Subcutaneous abdominal adipose tissue (tissue), 5 donors: ENCODE results near the gene AACS.
A peak's percentile ranks its signal among the peaks of the same experiment; 100 is the strongest.

Experiments
- H3K27ac ChIP-seq: one replicate; pipeline ENCODE4 v1.7.0; 2013; ENCODE audit warnings: low read depth, mild to moderate bottlenecking, inconsistent platforms, low read length, moderate library complexity
- H3K27me3 ChIP-seq, 5 donors: one replicate each; pipeline ENCODE4 v1.7.0; 2013; ENCODE audit warnings: low read length in 5 of 5, inconsistent platforms in 1 of 5; ENCODE audit not compliant: control insufficient read depth in 5 of 5, insufficient read depth in 4 of 5
- H3K36me3 ChIP-seq, 5 donors: one replicate each; pipeline ENCODE4 v1.7.0; 2013; ENCODE audit warnings: low read length in 5 of 5; ENCODE audit not compliant: control insufficient read depth in 5 of 5, insufficient read depth in 5 of 5
- H3K4me1 ChIP-seq, 5 donors: one replicate each; pipeline ENCODE4 v1.7.0; 2013; ENCODE audit warnings: low read length in 5 of 5, mild to moderate bottlenecking in 3 of 5, moderate library complexity in 1 of 5; ENCODE audit not compliant: control insufficient read depth in 5 of 5, insufficient read depth in 5 of 5
- H3K4me3 ChIP-seq, 5 donors: one replicate each; pipeline ENCODE4 v1.7.0; 2013; ENCODE audit warnings: low read length in 5 of 5, low read depth in 1 of 5
- H3K9ac ChIP-seq, 5 donors: one replicate each; pipeline ENCODE4 v1.7.0; 2013; ENCODE audit warnings: low read length in 5 of 5, mild to moderate bottlenecking in 4 of 5, moderate library complexity in 3 of 5
- H3K9me3 ChIP-seq, 5 donors: one replicate each; pipeline ENCODE4 v1.7.0; 2013; ENCODE audit warnings: low read length in 5 of 5; ENCODE audit not compliant: control insufficient read depth in 5 of 5
- donor health status: healthy.
- donor health status: healthy.
- donor health status: healthy.
- donor health status: healthy.
- donor health status: healthy.

Gene AACS, protein sequence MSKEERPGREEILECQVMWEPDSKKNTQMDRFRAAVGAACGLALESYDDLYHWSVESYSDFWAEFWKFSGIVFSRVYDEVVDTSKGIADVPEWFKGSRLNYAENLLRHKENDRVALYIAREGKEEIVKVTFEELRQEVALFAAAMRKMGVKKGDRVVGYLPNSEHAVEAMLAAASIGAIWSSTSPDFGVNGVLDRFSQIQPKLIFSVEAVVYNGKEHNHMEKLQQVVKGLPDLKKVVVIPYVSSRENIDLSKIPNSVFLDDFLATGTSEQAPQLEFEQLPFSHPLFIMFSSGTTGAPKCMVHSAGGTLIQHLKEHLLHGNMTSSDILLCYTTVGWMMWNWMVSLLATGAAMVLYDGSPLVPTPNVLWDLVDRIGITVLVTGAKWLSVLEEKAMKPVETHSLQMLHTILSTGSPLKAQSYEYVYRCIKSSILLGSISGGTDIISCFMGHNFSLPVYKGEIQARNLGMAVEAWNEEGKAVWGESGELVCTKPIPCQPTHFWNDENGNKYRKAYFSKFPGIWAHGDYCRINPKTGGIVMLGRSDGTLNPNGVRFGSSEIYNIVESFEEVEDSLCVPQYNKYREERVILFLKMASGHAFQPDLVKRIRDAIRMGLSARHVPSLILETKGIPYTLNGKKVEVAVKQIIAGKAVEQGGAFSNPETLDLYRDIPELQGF

DNA sequence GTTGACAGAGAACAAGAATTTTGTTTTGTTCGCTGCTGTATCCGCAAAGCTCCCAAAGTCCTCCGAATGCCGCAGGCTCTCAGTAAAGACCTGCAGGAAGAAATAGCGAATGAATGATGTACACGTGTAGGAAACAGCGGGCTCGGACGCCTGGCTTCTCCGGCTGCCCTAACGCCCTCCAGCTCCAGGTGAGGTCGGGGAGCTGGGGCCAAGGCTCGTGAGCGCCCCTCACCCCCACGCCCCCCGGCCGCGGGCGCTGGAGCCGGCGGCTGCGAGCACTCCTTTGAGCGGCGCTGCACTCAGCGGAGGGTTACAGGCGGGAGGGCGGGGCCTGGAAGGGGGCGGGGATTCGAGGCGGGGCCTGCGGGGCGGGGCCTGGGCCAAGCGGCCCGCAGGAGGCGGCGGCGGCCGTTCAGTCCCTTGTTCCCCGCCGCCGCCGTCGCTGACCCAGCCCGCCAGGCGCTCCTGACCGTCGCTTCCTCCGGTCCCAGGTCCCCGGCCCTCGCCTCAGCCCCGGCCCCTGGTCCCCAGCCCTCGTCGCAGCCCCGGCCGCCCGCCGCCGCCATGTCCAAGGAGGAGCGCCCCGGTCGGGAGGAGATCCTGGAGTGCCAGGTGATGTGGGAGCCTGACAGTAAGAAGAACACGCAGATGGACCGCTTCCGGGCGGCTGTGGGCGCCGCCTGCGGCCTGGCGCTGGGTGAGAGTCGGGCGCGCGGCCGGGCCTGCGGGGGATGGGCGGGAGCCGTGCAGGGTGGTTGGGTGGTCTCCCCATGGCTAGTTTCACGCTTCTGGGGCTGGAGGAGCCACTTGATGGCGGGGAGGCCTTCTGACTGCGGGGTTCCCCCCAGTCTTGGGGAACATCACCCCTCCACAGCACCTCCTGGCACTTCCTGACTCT is at the start of gene AACS:
AACS (plus strand) TSS at position 415 of the 898 bp plus-strand sequence; CDS start at position 565, 150 bp downstream.
- peak within 1 kb of the TSS; percentile 41 for H3K27ac ChIP-seq
- H3K27me3 ChIP-seq: no peaks in the 10 kb centered on the region
- H3K4me3 ChIP-seq: peak within 1 kb of the TSS; percentile 70 to 85 (median 78)
- peaks cover 2 to 51% (median 28%) of the 10 kb centered on the region in 5 donors for H3K4me1 ChIP-seq
- peak within 1 kb of the TSS; percentile 38 to 85 (median 83) for H3K9ac ChIP-seq
- peaks cover 0 to 5% (median 0%) of the 10 kb centered on the region in 5 donors for H3K36me3 ChIP-seq
- no peaks in the 10 kb centered on the region for H3K9me3 ChIP-seq

- no peak overlapping the region for H3K4me3 ChIP-seq
- H3K27ac ChIP-seq: no peak overlapping the region
- H3K36me3 ChIP-seq: peaks cover 0 to 27% (median 18%) of the 10 kb centered on the region in 5 donors
- no peak overlapping the region for H3K9ac ChIP-seq
- no peaks in the 10 kb centered on the region for H3K9me3 ChIP-seq
- H3K27me3 ChIP-seq: no peaks in the 10 kb centered on the region
- no peaks in the 10 kb centered on the region for H3K4me1 ChIP-seq
These were observed 49.4 kb upstream of the AACS start for GRCh38 chr12:125015680-125016310.

GRCh38 chr12:125017801-125018200 is 47.4 kb upstream of the AACS start:
- Histone ChIP-seq H3K27ac (no peak overlapping the region), H3K4me3 (no peak overlapping the region), H3K9me3 (no peaks in the 10 kb centered on the region), H3K27me3 (no peaks in the 10 kb centered on the region), H3K9ac (no peak overlapping the region), H3K36me3 (peaks cover 0 to 27% (median 18%) of the 10 kb centered on the region in 5 donors), H3K4me1 (no peaks in the 10 kb centered on the region)

DNA sequence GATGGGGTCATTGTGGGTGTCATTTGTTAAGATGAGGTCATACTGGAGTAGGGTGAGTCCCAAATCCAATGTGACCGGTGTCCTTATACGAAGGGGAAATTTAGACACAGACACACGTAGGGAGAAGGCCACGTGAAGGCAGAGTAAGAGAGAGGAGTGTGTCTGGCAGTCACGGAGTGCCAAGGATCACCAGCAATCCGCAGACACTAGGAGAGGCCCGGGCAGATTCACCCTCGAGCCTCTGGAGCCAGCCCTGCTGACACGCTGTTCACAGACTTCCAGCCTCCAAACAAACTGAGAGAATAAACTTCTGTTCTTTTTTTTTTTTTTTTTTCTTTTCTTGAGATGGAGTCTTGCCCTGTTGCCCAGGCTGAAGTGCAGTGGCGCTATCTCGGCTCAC is 46.9 kb upstream of the AACS start:
- H3K9me3 ChIP-seq: peaks cover 0 to 4% (median 3%) of the 10 kb centered on the region in 5 donors
- peaks cover 0 to 27% (median 17%) of the 10 kb centered on the region in 5 donors for H3K36me3 ChIP-seq
- no peak overlapping the region for H3K4me3 ChIP-seq
- no peaks in the 10 kb centered on the region for H3K4me1 ChIP-seq
- H3K9ac ChIP-seq: no peak overlapping the region
- no peaks in the 10 kb centered on the region for H3K27me3 ChIP-seq
- no peak overlapping the region for H3K27ac ChIP-seq

- Histone ChIP-seq H3K27me3 (no peaks in the 10 kb centered on the region), H3K9me3 (peaks cover 0 to 5% (median 3%) of the 10 kb centered on the region in 5 donors), H3K4me1 (no peaks in the 10 kb centered on the region), H3K27ac (no peak overlapping the region), H3K36me3 (peaks cover 0 to 14% (median 0%) of the 10 kb centered on the region in 5 donors), H3K4me3 (no peak overlapping the region), H3K9ac (no peak overlapping the region)
These were observed 44.1 kb upstream of the AACS start for GRCh38 chr12:125021096-125021495.

DNA sequence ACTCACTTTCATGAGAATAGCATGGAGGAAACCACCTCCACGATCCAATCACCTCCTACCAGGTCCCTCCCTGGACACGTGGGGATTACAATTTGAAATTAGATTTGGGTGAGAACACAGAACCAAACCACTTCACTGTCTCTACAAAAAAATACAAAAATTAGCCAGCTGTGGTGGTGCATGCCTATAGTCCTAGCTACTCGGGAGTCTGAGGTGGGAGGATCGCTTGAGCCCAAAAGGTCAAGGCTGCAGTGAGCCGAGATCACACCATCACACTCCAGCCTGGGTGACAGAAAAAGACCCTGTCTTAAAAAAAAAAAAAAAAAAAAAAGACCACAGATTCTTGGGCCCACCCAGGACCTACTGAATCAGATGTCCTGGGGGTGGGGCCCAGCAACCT is 43.5 kb upstream of the AACS start:
- Histone ChIP-seq H3K9me3 (peaks cover 0 to 5% (median 3%) of the 10 kb centered on the region in 5 donors), H3K27me3 (no peaks in the 10 kb centered on the region), H3K4me1 (no peaks in the 10 kb centered on the region), H3K4me3 (no peak overlapping the region), H3K9ac (no peak overlapping the region), H3K36me3 (peaks cover 0 to 14% (median 0%) of the 10 kb centered on the region in 5 donors), H3K27ac (no peak overlapping the region)

GRCh38 chr12:125023065-125023464 is 42.2 kb upstream of the AACS start:
- H3K27ac ChIP-seq: no peak overlapping the region

GRCh38 chr12:125024949-125025563 is 40.2 kb upstream of the AACS start:
- Histone ChIP-seq H3K36me3 (peaks cover 0 to 7% (median 0%) of the 10 kb centered on the region in 5 donors), H3K4me1 (no peaks in the 10 kb centered on the region), H3K9me3 (peaks cover 0 to 5% (median 3%) of the 10 kb centered on the region in 5 donors), H3K4me3 (no peak overlapping the region), H3K9ac (no peak overlapping the region), H3K27me3 (no peaks in the 10 kb centered on the region), H3K27ac (no peak overlapping the region)

More at GRCh38 chr12:125023065-125023464, 42.2 kb upstream of the AACS start:
- Histone ChIP-seq H3K4me1 (no peaks in the 10 kb centered on the region), H3K27me3 (no peaks in the 10 kb centered on the region), H3K36me3 (peaks cover 0 to 9% (median 0%) of the 10 kb centered on the region in 5 donors), H3K9me3 (peaks cover 0 to 5% (median 3%) of the 10 kb centered on the region in 5 donors), H3K9ac (no peak overlapping the region), H3K4me3 (no peak overlapping the region)
